ENCODE data around the gene DHRS11. TPM values are rescaled to one million over a fixed set of nuclear protein-coding genes. Genes with fewer than 3 reads are reported as not detected.
A peak's percentile ranks its signal among the peaks of the same experiment; 100 is the strongest.

The DHRS11 gene
- total and polyA plus RNA-seq, 12 donors = 5.9 to 28.1 (median 12.9) TPM

DNA sequence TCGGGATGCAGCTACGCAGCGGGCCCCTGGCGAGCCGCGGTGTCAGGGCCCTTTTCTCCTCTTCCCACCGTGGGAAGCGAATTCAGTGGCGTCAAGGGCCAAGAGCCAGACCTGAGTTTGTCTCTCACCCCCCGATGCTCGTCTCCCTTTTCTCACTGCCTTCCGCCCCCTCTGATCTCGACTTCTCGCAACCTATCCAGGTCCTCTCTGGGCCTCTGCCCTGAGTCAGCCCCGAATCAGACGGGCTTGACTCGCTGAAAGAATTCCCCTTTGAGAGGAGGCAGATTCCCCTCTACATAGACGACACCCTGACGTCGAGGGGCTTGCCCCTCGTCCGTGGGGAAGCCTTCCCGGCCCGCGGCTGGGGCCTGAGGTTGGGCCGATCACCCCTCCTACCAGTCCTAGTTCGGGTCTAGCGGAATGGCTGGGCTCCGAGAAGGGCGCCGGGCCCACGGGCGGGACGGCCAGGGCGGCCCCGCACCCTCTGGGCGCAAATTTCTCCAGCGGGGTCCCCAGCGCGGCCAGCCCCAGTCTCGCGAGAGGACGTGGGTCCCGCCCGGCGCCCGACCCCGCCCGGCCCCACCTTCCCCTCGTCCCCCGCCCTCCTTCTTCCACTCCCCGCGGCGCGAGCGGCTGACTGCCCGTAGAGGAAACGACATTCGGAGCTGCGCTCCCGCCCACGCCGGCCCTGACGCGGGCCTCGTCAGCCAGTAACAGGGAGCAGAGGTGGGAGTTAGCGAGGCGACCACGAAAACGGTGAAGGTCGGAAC, 47.2 kb upstream of the DHRS11 start, which contains the start of gene GGNBP2:
GGNBP2 (plus strand) TSS at position 613 of the 770 bp plus-strand sequence. CDS start 806 bp downstream, outside the sequence.
- peaks cover 33 to 35% of the 10 kb centered on the region in 2 donors for H3K4me1 ChIP-seq (replicated peaks in 1 of 2)
- DNase-seq = peak; percentile 91 to 95 (median 94)
- H3K27me3 ChIP-seq = no peaks in the 10 kb centered on the region
- no peaks in the 10 kb centered on the region for H3K9me3 ChIP-seq (replicated peaks in 1 of 3)
- no peaks in the 10 kb centered on the region for H3K36me3 ChIP-seq (replicated peaks in 1 of 2)
- intact Hi-C loops (cut with DNase I) = no loop called here
- TF ChIP-seq, protein P1, sequence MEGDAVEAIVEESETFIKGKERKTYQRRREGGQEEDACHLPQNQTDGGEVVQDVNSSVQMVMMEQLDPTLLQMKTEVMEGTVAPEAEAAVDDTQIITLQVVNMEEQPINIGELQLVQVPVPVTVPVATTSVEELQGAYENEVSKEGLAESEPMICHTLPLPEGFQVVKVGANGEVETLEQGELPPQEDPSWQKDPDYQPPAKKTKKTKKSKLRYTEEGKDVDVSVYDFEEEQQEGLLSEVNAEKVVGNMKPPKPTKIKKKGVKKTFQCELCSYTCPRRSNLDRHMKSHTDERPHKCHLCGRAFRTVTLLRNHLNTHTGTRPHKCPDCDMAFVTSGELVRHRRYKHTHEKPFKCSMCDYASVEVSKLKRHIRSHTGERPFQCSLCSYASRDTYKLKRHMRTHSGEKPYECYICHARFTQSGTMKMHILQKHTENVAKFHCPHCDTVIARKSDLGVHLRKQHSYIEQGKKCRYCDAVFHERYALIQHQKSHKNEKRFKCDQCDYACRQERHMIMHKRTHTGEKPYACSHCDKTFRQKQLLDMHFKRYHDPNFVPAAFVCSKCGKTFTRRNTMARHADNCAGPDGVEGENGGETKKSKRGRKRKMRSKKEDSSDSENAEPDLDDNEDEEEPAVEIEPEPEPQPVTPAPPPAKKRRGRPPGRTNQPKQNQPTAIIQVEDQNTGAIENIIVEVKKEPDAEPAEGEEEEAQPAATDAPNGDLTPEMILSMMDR (IDR thresholded peaks at IDR 0.05) = no peak
- peak; percentile 87 to 91 for TF ChIP-seq POLR2A (IDR thresholded peaks at IDR 0.05)
- H3K4me3 ChIP-seq = peak within 1 kb of the TSS; percentile 71 to 97 (median 92)
- peak within 1 kb of the TSS; percentile 99 to 100 (median 99) for H3K27ac ChIP-seq
- 0% methylated on average over 31 to 71 of the region's 71 CpGs for WGBS, 4 donors

GRCh38 chr17:36545077-36545464, 46.6 kb upstream of the DHRS11 start:
- 0 to 1% (median 0%) methylated on average over 12 to 32 of the region's 38 CpGs for WGBS, 4 donors
- peak overlapping the region; percentile 71 to 97 (median 92) for H3K4me3 ChIP-seq
- H3K36me3 ChIP-seq (replicated peaks in 1 of 2) = no peaks in the 10 kb centered on the region
- intact Hi-C loops (cut with DNase I) = no loop called here
- no peaks in the 10 kb centered on the region for H3K27me3 ChIP-seq
- TF ChIP-seq, protein P1 (IDR thresholded peaks at IDR 0.05) = no peak
- no peak for TF ChIP-seq POLR2A (IDR thresholded peaks at IDR 0.05)
- H3K4me1 ChIP-seq (replicated peaks in 1 of 2) = peaks cover 36 to 41% of the 10 kb centered on the region in 2 donors
- no peaks in the 10 kb centered on the region for H3K9me3 ChIP-seq (replicated peaks in 1 of 3)
- peak overlapping the region; percentile 99 to 100 (median 99) for H3K27ac ChIP-seq
- no peak for DNase-seq

DNA sequence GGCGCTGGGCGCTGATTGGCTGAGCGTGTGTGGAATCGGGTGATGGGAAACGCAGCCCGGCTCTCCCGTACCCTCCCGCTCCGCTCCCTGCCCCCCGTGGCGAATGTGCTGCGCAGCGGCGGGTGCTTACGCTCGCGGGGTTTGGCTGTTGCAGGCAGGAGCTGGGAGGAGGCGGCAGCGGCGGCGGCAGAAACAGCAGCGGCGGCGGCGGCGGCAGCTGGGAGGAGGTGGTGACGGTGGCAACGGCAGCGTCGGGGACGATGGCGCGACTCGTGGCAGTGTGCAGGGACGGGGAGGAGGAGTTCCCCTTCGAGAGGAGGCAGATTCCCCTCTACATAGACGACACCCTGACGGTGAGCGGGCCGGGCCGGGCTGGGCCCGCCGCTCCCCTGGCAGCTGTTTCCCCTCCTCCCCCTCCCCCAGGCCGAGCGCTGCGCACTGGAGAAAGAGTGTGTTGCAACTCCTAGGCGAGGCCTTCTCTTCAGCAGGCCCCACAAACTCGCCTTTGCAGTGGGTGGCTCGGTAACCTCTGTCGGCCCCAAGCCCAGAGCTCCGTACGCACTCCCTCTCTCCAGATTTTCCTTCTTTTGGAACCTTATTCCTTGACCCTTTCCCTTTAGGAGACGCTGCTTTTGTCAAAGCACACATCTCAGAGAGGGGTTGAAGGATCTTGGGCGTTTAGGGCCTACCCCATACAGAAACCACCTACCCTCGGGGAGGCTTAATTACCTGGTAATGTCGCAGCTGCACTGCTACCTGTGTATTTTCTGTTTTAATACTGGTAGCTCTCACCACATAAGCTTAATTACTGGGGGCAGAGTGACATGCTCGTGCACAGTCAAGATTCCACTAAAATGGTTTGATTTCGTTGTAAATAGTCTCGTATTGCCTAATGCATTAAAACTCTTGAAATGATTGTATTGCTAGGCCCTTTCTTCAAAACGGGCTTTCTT, 45.9 kb upstream of the DHRS11 start:
- Histone ChIP-seq H3K27me3 (no peaks in the 10 kb centered on the region), H3K4me3 (peak overlapping the region; percentile 14 to 93 (median 56)), H3K4me1 (replicated peaks in 1 of 2) (peaks cover 38 to 46% of the 10 kb centered on the region in 2 donors), H3K27ac (peak overlapping the region; percentile 75 to 99 (median 99)), H3K9me3 (replicated peaks in 1 of 3) (no peaks in the 10 kb centered on the region), H3K36me3 (replicated peaks in 1 of 2) (no peaks in the 10 kb centered on the region)
- 0 to 1% (median 0%) methylated on average over 9 to 60 of the region's 60 CpGs for WGBS, 4 donors
- TF ChIP-seq, protein P1 (IDR thresholded peaks at IDR 0.05) = peak in 1 of 6 experiments; percentile 34
- peak; percentile 94 to 98 for TF ChIP-seq POLR2A (IDR thresholded peaks at IDR 0.05)
- intact Hi-C loops (cut with DNase I) = no loop called here
- peak; percentile 97 to 98 (median 97) for DNase-seq
